MCF 10A (cell line): ENCODE results near the gene CHRFAM7A. TPM values are rescaled to one million over a fixed set of nuclear protein-coding genes. Genes with fewer than 3 reads are reported as not detected.
"Not testable (repeated sequence)": the region's sequence is repeated elsewhere in the genome, so short reads cannot be mapped to it uniquely, and the experiment has no call there.

Experiments
- Bru-seq: library from RNA; stranded (reverse); fragments of 400-500 nt; gene quantifications from one replicate; lab custom pipeline; 2021; lab: Mats Ljungman, UMichigan
- BruChase-seq, 2 experiments: library from RNA; stranded (reverse); fragments of 400-500 nt; gene quantifications; one replicate each; lab custom pipeline; 2021; lab: Mats Ljungman, UMichigan
- BruUV-seq: library from RNA; stranded (reverse); fragments of 400-500 nt; replicated peaks from 2 replicates; lab custom pipeline; 2021; lab: Mats Ljungman, UMichigan
- CTCF ChIA-PET: fragments of 300-600 bp; sonication (Branson Sonifier 250); formaldehyde crosslinking; extraction: SDS; loops from one replicate; lab custom pipeline; 2021; ENCODE audit warnings: antibody characterized with exemption, inconsistent platforms; lab: Yijun Ruan, JAX
- POLR2A ChIA-PET: fragments of 300-600, 350-650 bp; sonication (Branson Sonifier 250); formaldehyde crosslinking; extraction: SDS; loops from one replicate; lab custom pipeline; 2020; ENCODE audit warnings: antibody characterized with exemption, inconsistent platforms; lab: Yijun Ruan, JAX
- DNase-seq: peaks from one replicate; pipeline ENCODE4 v3.0.0-alpha.2; 2018; ENCODE audit not compliant: unreplicated experiment
- H3K27ac Mint-ChIP-seq: one replicate; pipeline ENCODE4 v1.8.0; 2022; ENCODE audit warnings: mild to moderate bottlenecking, low read depth, mixed read lengths; ENCODE audit not compliant: unreplicated experiment
- H3K27me3 Mint-ChIP-seq: one replicate; pipeline ENCODE4 v1.8.0; 2022; ENCODE audit warnings: mixed read lengths; ENCODE audit not compliant: insufficient read depth, unreplicated experiment
- H3K36me3 Mint-ChIP-seq: one replicate; pipeline ENCODE4 v1.8.0; 2022; ENCODE audit warnings: mild to moderate bottlenecking, moderate library complexity, mixed read lengths; ENCODE audit not compliant: insufficient read depth, unreplicated experiment
- H3K4me1 Mint-ChIP-seq: one replicate; pipeline ENCODE4 v1.8.0; 2022; ENCODE audit warnings: mixed read lengths; ENCODE audit not compliant: insufficient read depth, unreplicated experiment
- H3K4me3 Mint-ChIP-seq: one replicate; pipeline ENCODE4 v1.8.0; 2022; ENCODE audit warnings: mild to moderate bottlenecking, moderate library complexity, mixed read lengths; ENCODE audit not compliant: unreplicated experiment
- H3K9me3 Mint-ChIP-seq: one replicate; pipeline ENCODE4 v1.8.0; 2022; ENCODE audit warnings: mixed read lengths; ENCODE audit not compliant: unreplicated experiment
- intact Hi-C: fragments of 100-400 bp; cut with micrococcal nuclease; formaldehyde crosslinking; loops from 2 replicates; pipeline ENCODE4 v1.14.1; 2022
- long read RNA-seq: library from polyadenylated mRNA; stranded (forward); transcript quantifications from one replicate; pipeline ENCODE4 v2.0.0, GENCODE V29; 2022
- total RNA-seq: library from RNA; stranded (reverse); gene quantifications from 2 replicates; pipeline ENCODE4 v1.2.3, GENCODE V29; 2022

CHRFAM7A gene
- total RNA-seq (1.9 TPM in 1 of 2 replicates, not detected in the other), Bru-seq, nascent RNA (percentile 13 among the genes with signal in this experiment), BruChase-seq, experiment 1, labeled RNA remaining after a 6-hour chase (not detected), BruChase-seq, experiment 2, labeled RNA remaining after a 2-hour chase (percentile 8 among the genes with signal in this experiment)
- long read RNA-seq, partial matches to known transcripts: 0 of 1 reads
- long read RNA-seq, other reads (novel, unspliced or antisense): 1 of 1 reads

- H3K9me3 Mint-ChIP-seq, POLR2A ChIA-PET, H3K4me3 Mint-ChIP-seq, intact Hi-C loops, H3K27ac Mint-ChIP-seq, CTCF ChIA-PET, DNase-seq, BruUV-seq, H3K36me3 Mint-ChIP-seq, H3K4me1 Mint-ChIP-seq, H3K27me3 Mint-ChIP-seq: not testable (repeated sequence)
Measured at GRCh38 chr15:30392766-30393663, at the start of gene CHRFAM7A. TSS of gene CHRFAM7A (minus strand) at chr15:30393540. CDS start at chr15:30383351, 10,189 bp downstream.

DNA sequence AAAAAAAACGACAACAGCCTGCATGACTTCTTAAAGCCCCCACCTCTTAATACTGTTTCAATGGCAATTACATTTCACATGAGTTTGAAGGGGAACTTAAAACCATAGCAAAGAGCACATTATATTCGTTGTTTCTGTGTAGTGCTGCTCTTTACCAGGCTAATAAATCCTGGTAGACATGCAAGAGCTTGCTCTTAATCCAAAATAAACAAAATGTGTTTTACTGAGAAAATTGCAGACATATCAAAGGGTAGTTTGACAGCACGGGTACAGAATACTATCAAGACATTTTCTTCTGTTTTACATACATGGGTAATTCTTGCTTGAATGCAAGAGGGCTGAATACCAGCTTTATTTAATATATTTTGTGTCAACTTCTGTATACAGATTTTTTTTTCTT, 45.0 kb upstream of the CHRFAM7A start:
- intact Hi-C loops, H3K4me1 Mint-ChIP-seq, H3K27me3 Mint-ChIP-seq, BruUV-seq, DNase-seq, H3K36me3 Mint-ChIP-seq, H3K27ac Mint-ChIP-seq, CTCF ChIA-PET, POLR2A ChIA-PET, H3K9me3 Mint-ChIP-seq, H3K4me3 Mint-ChIP-seq: not testable (repeated sequence)

DNA sequence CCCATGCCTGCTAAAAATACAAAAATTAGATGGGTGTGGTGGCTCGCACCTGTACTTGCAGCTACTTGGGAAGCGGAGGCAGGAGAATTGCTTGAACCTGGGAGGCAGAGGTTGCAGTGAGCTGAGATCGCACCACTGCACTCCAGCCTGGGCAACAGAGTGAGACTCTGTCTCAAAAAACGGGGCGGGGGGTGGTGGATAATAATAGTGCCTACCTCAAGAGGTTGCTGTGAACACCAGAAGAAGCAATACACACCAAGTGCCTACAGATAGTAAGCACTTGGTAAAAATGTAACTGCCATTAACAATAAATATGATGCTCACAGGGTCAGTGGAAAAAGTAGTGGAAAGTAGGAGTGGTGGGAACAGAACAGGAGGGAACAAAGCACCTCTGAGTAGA, 42.5 kb upstream of the CHRFAM7A start:
- POLR2A ChIA-PET, DNase-seq, BruUV-seq, H3K9me3 Mint-ChIP-seq, H3K4me1 Mint-ChIP-seq, intact Hi-C loops, H3K36me3 Mint-ChIP-seq, CTCF ChIA-PET, H3K27ac Mint-ChIP-seq, H3K4me3 Mint-ChIP-seq, H3K27me3 Mint-ChIP-seq: not testable (repeated sequence)

DNA sequence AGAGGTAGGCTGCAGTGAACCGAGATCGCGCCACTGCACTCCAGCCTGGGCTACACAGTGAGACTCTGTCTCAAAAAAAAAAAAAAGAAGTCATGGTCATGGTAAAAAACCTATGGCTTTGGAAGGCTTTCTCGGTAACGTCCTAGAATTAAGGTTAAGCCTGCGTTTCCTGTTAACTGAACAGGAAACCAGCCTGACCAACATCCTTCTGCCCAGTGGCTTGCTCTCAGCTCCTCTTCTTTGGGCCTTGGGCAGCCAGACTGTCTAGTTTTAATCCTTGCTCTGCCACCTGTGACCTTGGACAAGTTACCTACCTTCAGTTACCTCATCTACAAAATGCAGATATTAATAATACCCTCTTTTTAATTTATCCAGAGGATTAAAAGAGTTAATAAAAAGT, 27.4 kb upstream of the CHRFAM7A start:
- not testable (repeated sequence) for H3K27ac Mint-ChIP-seq, DNase-seq

GRCh38 chr15:30414160-30414559, 20.8 kb upstream of the CHRFAM7A start, which contains the start of gene GOLGA8R:
TSS of gene GOLGA8R (minus strand) at chr15:30414260. CDS start at chr15:30414162, 98 bp downstream.
- H3K36me3 Mint-ChIP-seq, H3K9me3 Mint-ChIP-seq, H3K4me1 Mint-ChIP-seq: not testable (repeated sequence)

More for the DNA sequence above, 27.4 kb upstream of the CHRFAM7A start:
- POLR2A ChIA-PET, H3K4me3 Mint-ChIP-seq, H3K9me3 Mint-ChIP-seq, intact Hi-C loops, H3K4me1 Mint-ChIP-seq, CTCF ChIA-PET, BruUV-seq, H3K36me3 Mint-ChIP-seq, H3K27me3 Mint-ChIP-seq: not testable (repeated sequence)

DNA sequence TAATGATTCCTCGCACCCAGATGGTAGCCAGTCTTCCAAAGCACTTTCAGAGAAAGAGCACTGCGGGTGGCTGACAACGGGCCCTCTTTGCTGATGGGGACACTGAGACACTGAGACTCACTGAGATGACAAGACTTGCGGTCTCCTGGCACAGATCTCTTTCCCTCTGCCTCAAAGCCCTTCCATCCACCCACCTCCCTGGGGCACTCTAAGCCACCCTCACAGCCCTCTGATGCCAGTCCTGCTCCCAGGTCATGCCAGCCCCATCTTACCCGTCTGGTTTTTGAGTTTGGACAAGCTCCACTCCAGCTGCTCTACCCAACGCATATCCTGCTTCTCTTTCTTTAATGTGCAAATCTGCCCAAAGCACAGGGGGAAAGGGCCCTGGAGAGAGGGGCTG, 14.3 kb upstream of the CHRFAM7A start:
- H3K27ac Mint-ChIP-seq, POLR2A ChIA-PET, H3K4me1 Mint-ChIP-seq, H3K4me3 Mint-ChIP-seq, H3K36me3 Mint-ChIP-seq, H3K9me3 Mint-ChIP-seq, BruUV-seq, H3K27me3 Mint-ChIP-seq, CTCF ChIA-PET, intact Hi-C loops, DNase-seq: not testable (repeated sequence)

More at GRCh38 chr15:30414160-30414559, 20.8 kb upstream of the CHRFAM7A start, which contains the start of gene GOLGA8R:
- CTCF ChIA-PET, POLR2A ChIA-PET, intact Hi-C loops, H3K27me3 Mint-ChIP-seq, H3K27ac Mint-ChIP-seq, BruUV-seq, H3K4me3 Mint-ChIP-seq, DNase-seq: not testable (repeated sequence)
